ENCODE data around the gene GALNT1.

DNA sequence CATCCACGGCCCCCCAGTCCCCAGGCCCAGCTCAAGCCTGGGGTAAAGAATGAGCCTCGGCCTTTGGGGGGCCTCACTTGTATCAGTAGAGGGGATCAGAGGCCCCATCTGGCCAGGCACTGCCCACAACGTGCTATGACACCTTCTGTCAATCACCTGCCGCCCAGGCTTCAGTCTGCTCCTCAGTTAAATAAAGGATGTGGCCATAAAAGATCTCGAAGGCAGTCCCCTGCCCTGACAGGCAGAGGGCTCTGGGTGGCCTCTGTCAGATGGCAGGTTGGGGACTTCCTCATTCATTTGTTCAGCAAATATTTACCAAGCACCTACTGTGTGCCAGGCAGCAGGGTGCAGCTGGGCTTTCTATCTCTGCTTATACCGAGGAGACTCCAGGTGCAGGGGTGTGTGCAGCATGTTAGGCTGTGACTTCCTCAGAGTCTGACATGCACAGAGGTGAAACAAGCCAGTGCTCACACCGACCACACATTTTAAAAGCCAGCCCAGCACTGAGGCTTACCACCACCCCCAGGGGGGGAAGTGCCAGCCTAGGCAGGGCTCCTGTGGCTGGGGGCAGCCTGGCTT lies 166.4 kb downstream of the GALNT1 start:
- TF ChIP-seq, protein P1, sequence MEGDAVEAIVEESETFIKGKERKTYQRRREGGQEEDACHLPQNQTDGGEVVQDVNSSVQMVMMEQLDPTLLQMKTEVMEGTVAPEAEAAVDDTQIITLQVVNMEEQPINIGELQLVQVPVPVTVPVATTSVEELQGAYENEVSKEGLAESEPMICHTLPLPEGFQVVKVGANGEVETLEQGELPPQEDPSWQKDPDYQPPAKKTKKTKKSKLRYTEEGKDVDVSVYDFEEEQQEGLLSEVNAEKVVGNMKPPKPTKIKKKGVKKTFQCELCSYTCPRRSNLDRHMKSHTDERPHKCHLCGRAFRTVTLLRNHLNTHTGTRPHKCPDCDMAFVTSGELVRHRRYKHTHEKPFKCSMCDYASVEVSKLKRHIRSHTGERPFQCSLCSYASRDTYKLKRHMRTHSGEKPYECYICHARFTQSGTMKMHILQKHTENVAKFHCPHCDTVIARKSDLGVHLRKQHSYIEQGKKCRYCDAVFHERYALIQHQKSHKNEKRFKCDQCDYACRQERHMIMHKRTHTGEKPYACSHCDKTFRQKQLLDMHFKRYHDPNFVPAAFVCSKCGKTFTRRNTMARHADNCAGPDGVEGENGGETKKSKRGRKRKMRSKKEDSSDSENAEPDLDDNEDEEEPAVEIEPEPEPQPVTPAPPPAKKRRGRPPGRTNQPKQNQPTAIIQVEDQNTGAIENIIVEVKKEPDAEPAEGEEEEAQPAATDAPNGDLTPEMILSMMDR (IDR thresholded peaks at IDR 0.05): no peak
- no peak for TF ChIP-seq POLR2A (IDR thresholded peaks at IDR 0.05)
